NB4 (cell line): Measurements from ENCODE around the gene CAMP.
"Not testable (repeated sequence)": the region's sequence is repeated elsewhere in the genome, so short reads cannot be mapped to it uniquely, and the experiment has no call there.

Source experiments
- DNase-seq: peaks from one replicate; pipeline ENCODE4 v3.0.0; 2010; ENCODE audit warnings: low read depth
- H3K4me3 ChIP-seq: one replicate; pipeline ENCODE4 v1.5.1; 2011; ENCODE audit warnings: mild to moderate bottlenecking, low read depth, low read length, moderate library complexity
- MAX ChIP-seq: IDR thresholded peaks from 2 replicates; pipeline ENCODE4 v1.6.1; 2011; ENCODE audit warnings: low read depth, low read length
- MYC ChIP-seq: IDR thresholded peaks from 2 replicates; pipeline ENCODE4 v1.6.1; 2011; ENCODE audit warnings: low read depth, low read length
- POLR2A ChIP-seq: IDR thresholded peaks from 2 replicates; pipeline ENCODE4 v1.6.1; 2011; ENCODE audit warnings: mild to moderate bottlenecking; ENCODE audit not compliant: insufficient read length; ENCODE audit errors: extremely low read depth
- TF ChIP-seq, protein P1 (sequence below): IDR thresholded peaks from one replicate; pipeline ENCODE4 v1.5.1; 2012; ENCODE audit warnings: low read depth, low read length

CAMP gene

GRCh38 chr3:48208076-48208475 lies 15.2 kb upstream of the CAMP start:
- no peak for DNase-seq
- no peak overlapping the region for H3K4me3 ChIP-seq
- TF ChIP-seq, protein P1, sequence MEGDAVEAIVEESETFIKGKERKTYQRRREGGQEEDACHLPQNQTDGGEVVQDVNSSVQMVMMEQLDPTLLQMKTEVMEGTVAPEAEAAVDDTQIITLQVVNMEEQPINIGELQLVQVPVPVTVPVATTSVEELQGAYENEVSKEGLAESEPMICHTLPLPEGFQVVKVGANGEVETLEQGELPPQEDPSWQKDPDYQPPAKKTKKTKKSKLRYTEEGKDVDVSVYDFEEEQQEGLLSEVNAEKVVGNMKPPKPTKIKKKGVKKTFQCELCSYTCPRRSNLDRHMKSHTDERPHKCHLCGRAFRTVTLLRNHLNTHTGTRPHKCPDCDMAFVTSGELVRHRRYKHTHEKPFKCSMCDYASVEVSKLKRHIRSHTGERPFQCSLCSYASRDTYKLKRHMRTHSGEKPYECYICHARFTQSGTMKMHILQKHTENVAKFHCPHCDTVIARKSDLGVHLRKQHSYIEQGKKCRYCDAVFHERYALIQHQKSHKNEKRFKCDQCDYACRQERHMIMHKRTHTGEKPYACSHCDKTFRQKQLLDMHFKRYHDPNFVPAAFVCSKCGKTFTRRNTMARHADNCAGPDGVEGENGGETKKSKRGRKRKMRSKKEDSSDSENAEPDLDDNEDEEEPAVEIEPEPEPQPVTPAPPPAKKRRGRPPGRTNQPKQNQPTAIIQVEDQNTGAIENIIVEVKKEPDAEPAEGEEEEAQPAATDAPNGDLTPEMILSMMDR: no peak

DNA sequence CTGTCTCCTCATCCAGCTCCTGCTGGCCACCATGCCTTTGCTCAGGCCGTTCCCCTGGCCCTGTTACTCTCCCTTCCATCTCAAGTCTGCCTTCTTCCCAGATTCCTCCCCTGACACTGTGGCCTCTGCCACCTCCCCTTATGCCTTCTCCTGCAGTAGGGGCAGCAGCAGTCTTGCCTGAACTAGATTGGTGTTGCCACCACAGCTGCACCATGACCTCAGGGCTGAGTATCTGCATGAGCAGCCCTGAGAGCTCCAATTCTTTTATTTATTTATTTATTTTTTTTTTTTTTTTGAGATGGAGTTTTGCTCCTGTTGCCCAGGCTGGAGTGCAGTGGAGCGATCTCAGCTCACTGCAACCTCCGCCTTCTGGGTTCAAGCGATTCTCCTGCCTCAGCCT lies 13.8 kb upstream of the CAMP start:
- DNase-seq: no peak
- H3K4me3 ChIP-seq: no peak overlapping the region
- TF ChIP-seq POLR2A (no peak), MAX (no peak), MYC (no peak)
- TF ChIP-seq, protein P1: no peak

DNA sequence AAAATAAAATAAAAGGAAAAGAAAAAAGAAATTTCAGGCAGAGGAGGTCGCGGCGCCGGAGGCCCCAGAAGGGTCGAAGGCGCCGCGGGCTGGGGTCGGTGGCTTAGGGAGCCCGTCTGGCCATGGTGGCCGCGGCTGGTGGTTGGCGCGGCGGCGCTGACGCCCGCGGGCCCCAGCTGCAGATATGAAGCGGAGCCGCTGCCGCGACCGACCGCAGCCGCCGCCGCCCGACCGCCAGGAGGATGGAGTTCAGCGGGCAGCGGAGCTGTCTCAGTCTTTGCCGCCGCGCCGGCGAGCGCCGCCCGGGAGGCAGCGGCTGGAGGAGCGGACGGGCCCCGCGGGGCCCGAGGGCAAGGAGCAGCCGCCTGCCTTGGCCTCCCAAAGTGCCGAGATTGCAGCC lies 12.8 kb upstream of the CAMP start:
- H3K4me3 ChIP-seq, DNase-seq: not testable (repeated sequence)

DNA sequence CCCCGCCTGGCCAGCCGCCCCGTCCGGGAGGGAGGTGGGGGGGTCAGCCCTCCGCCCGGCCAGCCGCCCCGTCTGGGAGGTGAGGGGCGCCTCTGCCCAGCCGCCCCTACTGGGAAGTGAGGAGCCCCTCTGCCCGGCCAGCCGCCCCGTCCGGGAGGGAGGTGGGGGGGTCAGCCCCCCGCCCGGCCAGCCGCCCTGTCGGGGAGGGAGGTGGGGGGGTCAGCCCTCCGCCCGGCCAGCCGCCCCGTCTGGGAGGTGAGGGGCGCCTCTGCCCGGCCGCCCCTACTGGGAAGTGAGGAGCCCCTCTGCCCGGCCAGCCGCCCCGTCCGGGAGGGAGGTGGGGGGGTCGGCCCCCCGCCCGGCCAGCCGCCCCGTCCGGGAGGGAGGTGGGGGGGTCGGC lies 11.5 kb upstream of the CAMP start:
- H3K4me3 ChIP-seq: not testable (repeated sequence)

DNA sequence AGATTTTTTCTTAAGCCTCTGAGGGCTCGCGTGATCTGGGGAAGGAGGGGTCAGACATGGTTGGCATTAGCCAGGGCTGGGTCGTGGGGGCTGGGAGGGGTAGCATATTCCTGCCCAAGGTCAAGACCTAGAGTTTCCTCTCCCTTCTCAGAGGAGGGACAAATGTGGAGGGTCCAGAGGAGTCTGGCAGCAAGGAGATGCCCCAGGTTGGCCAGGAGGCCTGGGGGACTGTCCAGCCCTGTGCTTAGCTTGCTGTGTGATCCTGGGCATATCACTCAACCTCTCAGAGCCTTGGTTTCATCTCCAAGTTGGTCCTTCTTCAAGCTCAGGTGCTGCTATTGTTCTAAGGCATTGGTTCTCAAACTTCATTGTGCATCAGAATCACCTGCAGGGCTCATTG lies 9.1 kb upstream of the CAMP start:
- TF ChIP-seq MYC (no peak), POLR2A (no peak), MAX (no peak)
- TF ChIP-seq, protein P1: no peak
- no peak for DNase-seq
- no peak overlapping the region for H3K4me3 ChIP-seq

More for the DNA sequence above, 11.5 kb upstream of the CAMP start:
- DNase-seq: not testable (repeated sequence)

GRCh38 chr3:48215019-48215418 lies 8.3 kb upstream of the CAMP start:
- no peak overlapping the region for H3K4me3 ChIP-seq
- TF ChIP-seq, protein P1: no peak

GRCh38 chr3:48215466-48215865 lies 7.8 kb upstream of the CAMP start:
- H3K4me3 ChIP-seq: no peak overlapping the region
- TF ChIP-seq MYC (no peak), POLR2A (no peak), MAX (no peak)
- TF ChIP-seq, protein P1: no peak
- DNase-seq: no peak

More at GRCh38 chr3:48215019-48215418, 8.3 kb upstream of the CAMP start:
- no peak for DNase-seq

- TF ChIP-seq, protein P1: no peak
- TF ChIP-seq POLR2A (no peak), MAX (no peak), MYC (no peak)
- no peak overlapping the region for H3K4me3 ChIP-seq
- no peak for DNase-seq
Measured at GRCh38 chr3:48215876-48216275, 7.4 kb upstream of the CAMP start.
